ENCODE results near the gene EPHX1.

- TF ChIP-seq, protein P1, sequence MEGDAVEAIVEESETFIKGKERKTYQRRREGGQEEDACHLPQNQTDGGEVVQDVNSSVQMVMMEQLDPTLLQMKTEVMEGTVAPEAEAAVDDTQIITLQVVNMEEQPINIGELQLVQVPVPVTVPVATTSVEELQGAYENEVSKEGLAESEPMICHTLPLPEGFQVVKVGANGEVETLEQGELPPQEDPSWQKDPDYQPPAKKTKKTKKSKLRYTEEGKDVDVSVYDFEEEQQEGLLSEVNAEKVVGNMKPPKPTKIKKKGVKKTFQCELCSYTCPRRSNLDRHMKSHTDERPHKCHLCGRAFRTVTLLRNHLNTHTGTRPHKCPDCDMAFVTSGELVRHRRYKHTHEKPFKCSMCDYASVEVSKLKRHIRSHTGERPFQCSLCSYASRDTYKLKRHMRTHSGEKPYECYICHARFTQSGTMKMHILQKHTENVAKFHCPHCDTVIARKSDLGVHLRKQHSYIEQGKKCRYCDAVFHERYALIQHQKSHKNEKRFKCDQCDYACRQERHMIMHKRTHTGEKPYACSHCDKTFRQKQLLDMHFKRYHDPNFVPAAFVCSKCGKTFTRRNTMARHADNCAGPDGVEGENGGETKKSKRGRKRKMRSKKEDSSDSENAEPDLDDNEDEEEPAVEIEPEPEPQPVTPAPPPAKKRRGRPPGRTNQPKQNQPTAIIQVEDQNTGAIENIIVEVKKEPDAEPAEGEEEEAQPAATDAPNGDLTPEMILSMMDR (IDR thresholded peaks at IDR 0.05) = no peak
- no peak for TF ChIP-seq POLR2A (IDR thresholded peaks at IDR 0.05)
- no peak for TF ChIP-seq POLR2AphosphoS5 (IDR thresholded peaks at IDR 0.05)
Measured at GRCh38 chr1:225806249-225806648, 3.7 kb upstream of the EPHX1 start.

Measured in upper lobe of left lung (tissue), 4 donors.